HCEC 1CT (cell line): ENCODE results near the gene CHN1.
A peak's percentile ranks its signal among the peaks of the same experiment; 100 is the strongest.

ENCODE experiments used
- DNase-seq: peaks from one replicate; pipeline ENCODE4 v3.0.0-alpha.2; 2017

CHN1 gene

GRCh38 chr2:174918886-174919526 is 86.2 kb downstream of the CHN1 start:
- no peak for DNase-seq

GRCh38 chr2:174916270-174916930 is 88.8 kb downstream of the CHN1 start:
- DNase-seq: no peak

- DNase-seq: no peak
These were observed 90.1 kb downstream of the CHN1 start for GRCh38 chr2:174914853-174915760.

- no peak for DNase-seq
These were observed 96.9 kb downstream of the CHN1 start for GRCh38 chr2:174908284-174908683.

- no peak for DNase-seq
These were observed 102.0 kb downstream of the CHN1 start for GRCh38 chr2:174903264-174903556.

- DNase-seq: no peak
These were observed 102.5 kb downstream of the CHN1 start for GRCh38 chr2:174902506-174903263.

- DNase-seq: peak; percentile 13
These were observed 104.1 kb downstream of the CHN1 start for GRCh38 chr2:174901075-174901474.

GRCh38 chr2:174897286-174897685 is 107.9 kb downstream of the CHN1 start:
- DNase-seq: no peak

GRCh38 chr2:174893018-174893417 is 112.2 kb downstream of the CHN1 start:
- no peak for DNase-seq

- DNase-seq: no peak
These were observed 112.6 kb downstream of the CHN1 start for GRCh38 chr2:174892546-174892945.

GRCh38 chr2:174888646-174889271 is 116.4 kb downstream of the CHN1 start:
- DNase-seq: peak; percentile 18

- DNase-seq: no peak
These were observed 117.0 kb downstream of the CHN1 start for GRCh38 chr2:174888146-174888545.

- no peak for DNase-seq
These were observed 122.8 kb downstream of the CHN1 start for GRCh38 chr2:174882416-174882815.

- no peak for DNase-seq
These were observed 123.5 kb downstream of the CHN1 start for GRCh38 chr2:174881678-174882077.

- peak; percentile 23 for DNase-seq
These were observed 126.5 kb downstream of the CHN1 start for GRCh38 chr2:174878537-174879147.

GRCh38 chr2:174877751-174878150 is 127.4 kb downstream of the CHN1 start:
- no peak for DNase-seq

- DNase-seq: no peak
These were observed 127.9 kb downstream of the CHN1 start for GRCh38 chr2:174877301-174877700.

- DNase-seq: no peak
These were observed 131.1 kb downstream of the CHN1 start for GRCh38 chr2:174874085-174874484.

- DNase-seq: no peak
These were observed 131.7 kb downstream of the CHN1 start for GRCh38 chr2:174873471-174873870.

GRCh38 chr2:174870787-174871186 is 134.4 kb downstream of the CHN1 start:
- no peak for DNase-seq

- no peak for DNase-seq
These were observed 136.3 kb downstream of the CHN1 start for GRCh38 chr2:174868878-174869277.

- no peak for DNase-seq
These were observed 138.8 kb downstream of the CHN1 start for GRCh38 chr2:174866421-174866820.
